ENCODE measurements around the gene MRGPRG. TPM values are rescaled to one million over a fixed set of nuclear protein-coding genes. Genes with fewer than 3 reads are reported as not detected.

The MRGPRG gene
- total and polyA plus RNA-seq, 4 donors = not detected

DNA sequence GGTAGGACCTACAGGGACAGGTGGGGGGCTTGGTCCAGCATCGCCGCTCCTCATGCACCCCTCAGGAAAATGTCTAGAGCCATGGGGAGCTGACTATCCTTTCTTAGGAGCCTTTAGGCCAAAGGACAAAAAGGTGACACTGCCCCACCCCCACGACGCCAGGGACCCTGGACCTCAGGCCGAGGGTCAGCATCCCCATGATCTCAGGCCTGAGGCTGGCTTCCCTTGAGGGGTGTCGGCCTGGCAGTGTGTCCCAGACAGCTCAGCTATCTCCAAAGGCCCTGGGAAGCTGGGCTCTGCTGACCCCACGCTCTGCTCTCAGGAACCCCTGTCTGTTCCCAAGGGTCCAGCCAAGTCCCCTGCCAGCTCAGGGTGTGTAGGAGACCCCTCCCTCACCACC, 16.3 kb downstream of the MRGPRG start (continued):
- no peak for TF ChIP-seq REST (IDR thresholded peaks at IDR 0.05)
- no peak for TF ChIP-seq HNF4G (IDR thresholded peaks at IDR 0.05)
- no peak for TF ChIP-seq HNF4A (conservative IDR thresholded peaks at IDR 0.05)
- no peak for TF ChIP-seq MAX (IDR thresholded peaks at IDR 0.05)
- no peak for TF ChIP-seq EGR1 (IDR thresholded peaks at IDR 0.05; ENCODE audit: low read depth in 2 of 2)
- no peak for TF ChIP-seq TAF1 (conservative IDR thresholded peaks at IDR 0.05)

DNA sequence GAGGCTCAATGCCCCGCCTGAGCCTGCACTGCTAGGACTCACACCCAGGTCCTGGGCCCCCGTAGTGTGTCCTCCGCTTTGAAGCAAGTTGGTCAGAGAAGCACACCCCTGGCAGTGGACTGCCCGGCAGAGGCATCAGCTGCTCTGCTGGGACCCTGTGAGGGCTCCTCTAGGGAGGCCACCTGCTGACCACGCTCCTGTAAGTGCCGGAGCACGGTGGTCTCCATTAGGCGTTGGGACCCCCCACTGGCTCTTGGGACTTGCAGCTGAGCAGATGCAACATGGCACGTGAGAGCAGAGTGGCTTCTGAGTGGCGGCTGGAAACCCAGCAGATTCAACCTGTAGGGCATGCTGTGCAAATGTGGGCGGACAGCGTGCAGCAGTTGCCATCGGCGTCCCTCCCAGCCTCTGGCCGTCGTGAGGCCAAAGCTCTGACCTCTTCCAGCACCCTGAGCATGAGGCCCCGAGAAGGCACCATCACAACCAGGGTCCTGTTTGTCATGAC, 16.9 kb downstream of the MRGPRG start:
- no peak overlapping the region for H3K27ac ChIP-seq (ENCODE audit: low read depth in 1 of 2, low read length in 2 of 2)
- H3K4me1 ChIP-seq (ENCODE audit: control insufficient read depth in 4 of 4, insufficient read depth in 4 of 4, low read length in 3 of 4) = peaks cover 0 to 5% (median 2%) of the 10 kb centered on the region in 4 donors
- 63% methylated on average over 17 of the region's 17 CpGs for WGBS
- no peaks in the 10 kb centered on the region for H3K9me3 ChIP-seq (ENCODE audit: control insufficient read depth in 4 of 4, low read length in 3 of 4)
- H3K27me3 ChIP-seq (ENCODE audit: control insufficient read depth in 4 of 4, insufficient read depth in 4 of 4, low read length in 3 of 4) = peaks cover 0 to 14% (median 1%) of the 10 kb centered on the region in 4 donors
- TF ChIP-seq GABPA (IDR thresholded peaks at IDR 0.05 in 1 of 2, conservative IDR thresholded peaks at IDR 0.05 in 1 of 2) (no peak), SP1 (IDR thresholded peaks at IDR 0.05) (no peak), EGR1 (IDR thresholded peaks at IDR 0.05; ENCODE audit: low read depth in 2 of 2) (no peak), REST (IDR thresholded peaks at IDR 0.05) (no peak), RXRA (IDR thresholded peaks at IDR 0.05) (no peak), MAX (IDR thresholded peaks at IDR 0.05) (no peak), FOXA2 (IDR thresholded peaks at IDR 0.05) (no peak), YY1 (IDR thresholded peaks at IDR 0.05) (no peak)
- TF ChIP-seq, protein P1, sequence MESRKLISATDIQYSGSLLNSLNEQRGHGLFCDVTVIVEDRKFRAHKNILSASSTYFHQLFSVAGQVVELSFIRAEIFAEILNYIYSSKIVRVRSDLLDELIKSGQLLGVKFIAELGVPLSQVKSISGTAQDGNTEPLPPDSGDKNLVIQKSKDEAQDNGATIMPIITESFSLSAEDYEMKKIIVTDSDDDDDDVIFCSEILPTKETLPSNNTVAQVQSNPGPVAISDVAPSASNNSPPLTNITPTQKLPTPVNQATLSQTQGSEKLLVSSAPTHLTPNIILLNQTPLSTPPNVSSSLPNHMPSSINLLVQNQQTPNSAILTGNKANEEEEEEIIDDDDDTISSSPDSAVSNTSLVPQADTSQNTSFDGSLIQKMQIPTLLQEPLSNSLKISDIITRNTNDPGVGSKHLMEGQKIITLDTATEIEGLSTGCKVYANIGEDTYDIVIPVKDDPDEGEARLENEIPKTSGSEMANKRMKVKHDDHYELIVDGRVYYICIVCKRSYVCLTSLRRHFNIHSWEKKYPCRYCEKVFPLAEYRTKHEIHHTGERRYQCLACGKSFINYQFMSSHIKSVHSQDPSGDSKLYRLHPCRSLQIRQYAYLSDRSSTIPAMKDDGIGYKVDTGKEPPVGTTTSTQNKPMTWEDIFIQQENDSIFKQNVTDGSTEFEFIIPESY (IDR thresholded peaks at IDR 0.05) = no peak
- H3K36me3 ChIP-seq (ENCODE audit: control insufficient read depth in 4 of 4, insufficient read depth in 3 of 4, low read depth in 1 of 4, low read length in 3 of 4) = no peaks in the 10 kb centered on the region
- no peak overlapping the region for H3K4me3 ChIP-seq (ENCODE audit: low read depth in 1 of 3, low read length in 3 of 3)
- no peak overlapping the region for H3K9ac ChIP-seq (ENCODE audit: low read depth in 1 of 2, low read length in 2 of 2)
- DNase-seq (ENCODE audit: low spot score) = no peak
